Skeletal muscle tissue (tissue), 4 donors: ENCODE data around the gene GALNT12. TPM values are rescaled to one million over a fixed set of nuclear protein-coding genes. Genes with fewer than 3 reads are reported as not detected.

Experiments used
- H3K27ac ChIP-seq: one replicate; pipeline ENCODE4 v1.7.0; 2013; ENCODE audit warnings: mild to moderate bottlenecking, low read depth, low read length, inconsistent platforms
- H3K27me3 ChIP-seq, 3 donors: one replicate each; pipeline ENCODE4 v1.7.0; 2013; ENCODE audit warnings: low read length in 3 of 3; ENCODE audit not compliant: control insufficient read depth in 3 of 3, insufficient read depth in 3 of 3
- H3K36me3 ChIP-seq, 3 donors: one replicate each; pipeline ENCODE4 v1.7.0; 2013; ENCODE audit warnings: low read length in 3 of 3; ENCODE audit not compliant: control insufficient read depth in 3 of 3, insufficient read depth in 3 of 3
- H3K4me1 ChIP-seq, 3 donors: one replicate each; pipeline ENCODE4 v1.7.0; 2013; ENCODE audit warnings: low read length in 3 of 3, mild to moderate bottlenecking in 3 of 3; ENCODE audit not compliant: control insufficient read depth in 3 of 3, insufficient read depth in 3 of 3
- H3K4me3 ChIP-seq, 3 donors: one replicate each; pipeline ENCODE4 v1.7.0; 2013; ENCODE audit warnings: low read length in 3 of 3
- H3K9ac ChIP-seq, 3 donors: one replicate each; pipeline ENCODE4 v1.7.0; 2013; ENCODE audit warnings: low read length in 3 of 3, mild to moderate bottlenecking in 3 of 3, moderate library complexity in 2 of 3, low read depth in 1 of 3
- H3K9me3 ChIP-seq, 3 donors: one replicate each; pipeline ENCODE4 v1.7.0; 2013; ENCODE audit warnings: low read length in 3 of 3; ENCODE audit not compliant: control insufficient read depth in 3 of 3
- total RNA-seq: library from RNA; depleted of rRNA; stranded (reverse); fragments of >200 nt; gene quantifications from one replicate; pipeline ENCODE4 v1.2.3, GENCODE V29; 2014
- donor health status: Osteomylitis.

Gene GALNT12
- 1.6 TPM for total RNA-seq

DNA sequence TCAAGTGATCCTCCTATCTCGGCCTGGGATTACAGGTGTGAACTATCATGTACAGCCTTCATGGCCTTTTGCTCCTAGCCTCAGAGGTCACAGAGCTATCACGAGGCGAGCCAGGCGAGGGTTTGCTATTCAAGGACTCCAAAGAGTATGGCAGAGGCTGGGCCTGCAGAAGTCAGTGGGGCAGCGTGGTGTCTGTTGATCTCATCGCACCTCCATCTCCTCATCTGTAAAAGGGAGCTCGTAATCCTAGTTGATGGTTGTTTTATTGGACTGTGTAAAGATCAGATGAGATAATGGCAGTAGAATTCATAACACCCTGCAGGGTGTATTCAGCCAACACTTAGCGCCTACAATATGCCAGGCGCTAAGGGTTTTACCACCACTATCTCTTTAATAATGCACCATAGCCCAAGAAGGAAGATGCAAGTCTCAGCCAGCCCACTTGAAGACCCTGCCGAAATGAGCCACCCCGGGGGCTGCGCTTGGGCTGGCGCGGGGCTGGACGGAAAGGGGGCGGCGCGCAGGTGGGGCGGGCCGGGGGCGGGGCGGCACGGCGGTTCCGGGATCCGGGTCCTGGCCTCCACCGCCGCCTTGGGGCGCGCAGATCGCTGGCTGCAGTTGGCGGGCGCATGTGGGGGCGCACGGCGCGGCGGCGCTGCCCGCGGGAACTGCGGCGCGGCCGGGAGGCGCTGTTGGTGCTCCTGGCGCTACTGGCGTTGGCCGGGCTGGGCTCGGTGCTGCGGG, at the start of gene GALNT12:
GALNT12 (plus strand) TSS at position 601 of the 744 bp plus-strand sequence; CDS start at position 630, 29 bp downstream.
- H3K9me3 ChIP-seq: no peaks in the 10 kb centered on the region
- H3K4me3 ChIP-seq: peak within 1 kb of the TSS; percentile 56 to 73 (median 63)
- no peak within 1 kb of the TSS for H3K27ac ChIP-seq
- H3K9ac ChIP-seq: peak within 1 kb of the TSS in 1 of 3 donors; percentile 62
- H3K27me3 ChIP-seq: peaks cover 9 to 23% (median 18%) of the 10 kb centered on the region in 3 donors
- peaks cover 10 to 16% (median 10%) of the 10 kb centered on the region in 3 donors for H3K4me1 ChIP-seq
- no peaks in the 10 kb centered on the region for H3K36me3 ChIP-seq

- peaks cover 10 to 26% (median 11%) of the 10 kb centered on the region in 3 donors for H3K36me3 ChIP-seq
- H3K4me1 ChIP-seq: no peaks in the 10 kb centered on the region
- no peaks in the 10 kb centered on the region for H3K27me3 ChIP-seq
- H3K9ac ChIP-seq: no peak overlapping the region
- peaks cover 0 to 3% (median 0%) of the 10 kb centered on the region in 3 donors for H3K9me3 ChIP-seq
- H3K27ac ChIP-seq: no peak overlapping the region
- H3K4me3 ChIP-seq: no peak overlapping the region
Measured at GRCh38 chr9:98760231-98760630, 47.2 kb upstream of the GALNT12 start.

- no peaks in the 10 kb centered on the region for H3K9me3 ChIP-seq
- H3K27ac ChIP-seq: no peak overlapping the region
- no peak overlapping the region for H3K9ac ChIP-seq
- H3K4me1 ChIP-seq: no peaks in the 10 kb centered on the region
- peaks cover 11 to 27% (median 19%) of the 10 kb centered on the region in 3 donors for H3K36me3 ChIP-seq
- H3K4me3 ChIP-seq: no peak overlapping the region
- H3K27me3 ChIP-seq: no peaks in the 10 kb centered on the region
Measured at GRCh38 chr9:98763986-98764745, 43.3 kb upstream of the GALNT12 start.

GRCh38 chr9:98765256-98765655, 42.2 kb upstream of the GALNT12 start:
- no peaks in the 10 kb centered on the region for H3K9me3 ChIP-seq
- no peak overlapping the region for H3K27ac ChIP-seq
- no peaks in the 10 kb centered on the region for H3K4me1 ChIP-seq
- H3K27me3 ChIP-seq: no peaks in the 10 kb centered on the region
- peaks cover 14 to 33% (median 21%) of the 10 kb centered on the region in 3 donors for H3K36me3 ChIP-seq
- H3K9ac ChIP-seq: no peak overlapping the region
- H3K4me3 ChIP-seq: no peak overlapping the region

- Histone ChIP-seq H3K36me3 (peaks cover 26 to 44% (median 33%) of the 10 kb centered on the region in 3 donors), H3K9me3 (no peaks in the 10 kb centered on the region), H3K27ac (no peak overlapping the region), H3K27me3 (no peaks in the 10 kb centered on the region), H3K9ac (no peak overlapping the region), H3K4me3 (no peak overlapping the region), H3K4me1 (no peaks in the 10 kb centered on the region)
Measured at GRCh38 chr9:98766586-98766985, 40.9 kb upstream of the GALNT12 start.

DNA sequence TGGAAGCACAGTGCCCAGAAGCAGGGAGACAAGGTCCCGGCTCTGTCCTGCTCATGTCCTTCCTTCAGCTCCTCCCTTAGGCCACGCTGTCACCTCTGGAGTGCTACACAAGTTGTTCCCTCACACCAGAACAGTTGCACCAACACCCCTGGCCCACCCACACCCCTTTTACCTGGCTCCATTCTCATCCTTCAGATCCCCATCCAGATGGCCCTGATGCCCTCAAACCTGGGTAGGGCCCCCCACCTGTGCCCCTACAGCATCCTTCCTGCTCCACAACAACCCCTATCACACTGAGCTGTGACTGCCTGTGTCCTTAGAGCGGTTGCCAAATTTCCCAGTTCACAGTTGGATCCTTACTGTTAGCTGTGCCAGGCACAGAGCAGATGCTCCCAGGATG, 40.3 kb upstream of the GALNT12 start:
- no peaks in the 10 kb centered on the region for H3K9me3 ChIP-seq
- H3K27me3 ChIP-seq: no peaks in the 10 kb centered on the region
- H3K4me1 ChIP-seq: no peaks in the 10 kb centered on the region
- H3K9ac ChIP-seq: no peak overlapping the region
- H3K36me3 ChIP-seq: peaks cover 32 to 50% (median 38%) of the 10 kb centered on the region in 3 donors
- H3K27ac ChIP-seq: no peak overlapping the region
- no peak overlapping the region for H3K4me3 ChIP-seq

GRCh38 chr9:98767915-98768314, 39.6 kb upstream of the GALNT12 start:
- Histone ChIP-seq H3K27ac (no peak overlapping the region), H3K9ac (no peak overlapping the region), H3K9me3 (no peaks in the 10 kb centered on the region), H3K4me3 (no peak overlapping the region), H3K36me3 (peaks cover 38 to 57% (median 46%) of the 10 kb centered on the region in 3 donors), H3K27me3 (no peaks in the 10 kb centered on the region), H3K4me1 (no peaks in the 10 kb centered on the region)

GRCh38 chr9:98768344-98768743, 39.1 kb upstream of the GALNT12 start:
- H3K9me3 ChIP-seq: no peaks in the 10 kb centered on the region
- H3K27me3 ChIP-seq: no peaks in the 10 kb centered on the region
- H3K9ac ChIP-seq: no peak overlapping the region
- H3K4me3 ChIP-seq: no peak overlapping the region
- H3K27ac ChIP-seq: no peak overlapping the region
- no peaks in the 10 kb centered on the region for H3K4me1 ChIP-seq
- H3K36me3 ChIP-seq: peaks cover 42 to 62% (median 50%) of the 10 kb centered on the region in 3 donors

GRCh38 chr9:98770717-98771116, 36.8 kb upstream of the GALNT12 start:
- Histone ChIP-seq H3K4me1 (no peaks in the 10 kb centered on the region), H3K27me3 (no peaks in the 10 kb centered on the region), H3K27ac (no peak overlapping the region), H3K9ac (no peak overlapping the region), H3K9me3 (no peaks in the 10 kb centered on the region), H3K4me3 (no peak overlapping the region), H3K36me3 (peaks cover 47 to 72% (median 56%) of the 10 kb centered on the region in 3 donors)
